Esophagus muscularis mucosa (tissue), 4 donors: Measurements from ENCODE around the gene SSRP1. TPM values are rescaled to one million over a fixed set of nuclear protein-coding genes. Genes with fewer than 3 reads are reported as not detected.
A peak's percentile ranks its signal among the peaks of the same experiment; 100 is the strongest.
"Not testable (repeated sequence)": the region's sequence is repeated elsewhere in the genome, so short reads cannot be mapped to it uniquely, and the experiment has no call there.

ENCODE experiments used
- DNase-seq: peaks from one replicate; pipeline ENCODE4 v3.0.0-alpha.2; 2017; ENCODE audit errors: extremely low spot score
- H3K27ac ChIP-seq, 4 donors: fragments of 200-600 bp; sonication (generic); replicated peaks in 1 of 4; 1 replicate in 3 of 4; 2 replicates in 1 of 4; pipeline ENCODE4 v1.5.1; 2016 to 2019; ENCODE audit warnings: mild to moderate bottlenecking in 1 of 4
- H3K27me3 ChIP-seq, 4 donors: fragments of 200-600 bp; sonication (generic); one replicate each; pipeline versions ENCODE4 v1.5.1 to v1.6.0; 2016 to 2019
- H3K36me3 ChIP-seq, 4 donors: fragments of 200-600 bp; sonication (generic); one replicate each; pipeline ENCODE4 v1.5.1; 2016 to 2019
- H3K4me1 ChIP-seq, 4 donors: fragments of 200-600 bp; sonication (generic); one replicate each; pipeline ENCODE4 v1.5.1; 2016 to 2019
- H3K4me3 ChIP-seq, 4 donors: fragments of 200-600 bp; sonication (generic); 1 replicate in 2 of 4; 2 replicates in 2 of 4; pipeline ENCODE4 v1.5.1; 2016 to 2019; ENCODE audit warnings: mild to moderate bottlenecking in 4 of 4, moderate library complexity in 1 of 4
- H3K9me3 ChIP-seq, 4 donors: fragments of 200-600 bp; sonication (generic); 1 replicate in 3 of 4; 2 replicates in 1 of 4; pipeline ENCODE4 v1.5.1; 2016 to 2019
- EP300 ChIP-seq: sonication (generic); formaldehyde crosslinking; IDR thresholded peaks from one replicate; pipeline ENCODE4 v1.6.1; 2017; ENCODE audit warnings: antibody characterized with exemption
- POLR2A ChIP-seq: fragments of 450-650 bp; IDR thresholded peaks from one replicate; pipeline ENCODE4 v1.6.1; 2017; ENCODE audit warnings: antibody characterized with exemption, moderate library complexity, mild to moderate bottlenecking, low read depth
- POLR2AphosphoS5 ChIP-seq, 2 donors: sonication (generic); formaldehyde crosslinking; IDR thresholded peaks; one replicate each; pipeline ENCODE4 v1.6.1; 2017; ENCODE audit warnings: antibody characterized with exemption in 2 of 2
- WGBS: methylation state at CpG from one replicate; pipeline ENCODE4 v1.1.5; 2018; 5-methylcytosine and 5-hydroxymethylcytosine counted together
- intact Hi-C: fragments of 100-400 bp; cut with DNase I; formaldehyde crosslinking; loops from one replicate; pipeline ENCODE4 v1.15.1; 2023
- total RNA-seq, 4 donors: library from RNA; depleted of rRNA; stranded (reverse); fragments of >200 nt; gene quantifications; one replicate each; pipeline versions ENCODE4 v1.1.0 to v1.2.1, GENCODE V29; 2016
- TF ChIP-seq, protein P1 (sequence below), 3 experiments: fragments of 200-600 bp in 2 of 3; fragments of 450-650 bp in 1 of 3; sonication (generic) in 2 of 3; IDR thresholded peaks; one replicate each; pipeline ENCODE4 v1.5.1; 2017 to 2019; ENCODE audit warnings: antibody characterized with exemption in 3 of 3, mild to moderate bottlenecking in 2 of 3, moderate library complexity in 1 of 3

The SSRP1 gene
- total RNA-seq, 4 donors from 2014 or later, result 74.6 to 101 (median 88.1) TPM

DNA sequence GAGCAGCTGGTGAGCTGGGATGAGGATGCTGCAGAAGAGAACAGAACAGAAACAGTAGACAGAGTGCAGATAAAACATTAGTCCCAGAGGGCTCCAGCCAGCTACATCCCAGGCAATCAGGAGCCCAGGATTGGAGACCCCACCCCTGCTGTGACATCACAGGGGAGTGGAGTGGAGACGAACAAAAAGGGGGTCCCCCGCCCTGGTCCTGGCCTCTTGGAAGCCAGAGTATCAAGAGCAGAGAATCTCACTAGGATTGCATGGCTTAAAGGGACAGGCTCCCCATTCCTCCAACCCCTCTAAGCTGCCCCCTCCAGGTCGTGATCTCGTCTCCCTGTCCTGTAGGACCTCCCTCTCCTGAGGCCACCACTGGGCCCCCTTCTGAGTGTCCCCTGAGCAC, 2.5 kb upstream of the SSRP1 start, which contains the start of gene P2RX3:
P2RX3 (plus strand) TSS at position 211 of the 400 bp plus-strand sequence. CDS start 199 bp downstream, outside the sequence.
- Histone ChIP-seq H3K27ac (no peak within 1 kb of the TSS), H3K36me3 (peaks cover under 1 to 13% (median 7%) of the 10 kb centered on the region in 4 donors), H3K9me3 (no peaks in the 10 kb centered on the region), H3K4me1 (peaks cover 17 to 34% (median 31%) of the 10 kb centered on the region in 4 donors), H3K27me3 (no peaks in the 10 kb centered on the region), H3K4me3 (no peak within 1 kb of the TSS)
- DNase-seq, result no peak
- TF ChIP-seq POLR2AphosphoS5 (IDR thresholded peaks at IDR 0.05) (no peak), EP300 (no peak), POLR2A (no peak)
- TF ChIP-seq, protein P1, sequence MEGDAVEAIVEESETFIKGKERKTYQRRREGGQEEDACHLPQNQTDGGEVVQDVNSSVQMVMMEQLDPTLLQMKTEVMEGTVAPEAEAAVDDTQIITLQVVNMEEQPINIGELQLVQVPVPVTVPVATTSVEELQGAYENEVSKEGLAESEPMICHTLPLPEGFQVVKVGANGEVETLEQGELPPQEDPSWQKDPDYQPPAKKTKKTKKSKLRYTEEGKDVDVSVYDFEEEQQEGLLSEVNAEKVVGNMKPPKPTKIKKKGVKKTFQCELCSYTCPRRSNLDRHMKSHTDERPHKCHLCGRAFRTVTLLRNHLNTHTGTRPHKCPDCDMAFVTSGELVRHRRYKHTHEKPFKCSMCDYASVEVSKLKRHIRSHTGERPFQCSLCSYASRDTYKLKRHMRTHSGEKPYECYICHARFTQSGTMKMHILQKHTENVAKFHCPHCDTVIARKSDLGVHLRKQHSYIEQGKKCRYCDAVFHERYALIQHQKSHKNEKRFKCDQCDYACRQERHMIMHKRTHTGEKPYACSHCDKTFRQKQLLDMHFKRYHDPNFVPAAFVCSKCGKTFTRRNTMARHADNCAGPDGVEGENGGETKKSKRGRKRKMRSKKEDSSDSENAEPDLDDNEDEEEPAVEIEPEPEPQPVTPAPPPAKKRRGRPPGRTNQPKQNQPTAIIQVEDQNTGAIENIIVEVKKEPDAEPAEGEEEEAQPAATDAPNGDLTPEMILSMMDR (IDR thresholded peaks at IDR 0.05), result no peak
- intact Hi-C loops, result no loop called here
- 64% methylated on average over 4 of the region's 4 CpGs for WGBS

DNA sequence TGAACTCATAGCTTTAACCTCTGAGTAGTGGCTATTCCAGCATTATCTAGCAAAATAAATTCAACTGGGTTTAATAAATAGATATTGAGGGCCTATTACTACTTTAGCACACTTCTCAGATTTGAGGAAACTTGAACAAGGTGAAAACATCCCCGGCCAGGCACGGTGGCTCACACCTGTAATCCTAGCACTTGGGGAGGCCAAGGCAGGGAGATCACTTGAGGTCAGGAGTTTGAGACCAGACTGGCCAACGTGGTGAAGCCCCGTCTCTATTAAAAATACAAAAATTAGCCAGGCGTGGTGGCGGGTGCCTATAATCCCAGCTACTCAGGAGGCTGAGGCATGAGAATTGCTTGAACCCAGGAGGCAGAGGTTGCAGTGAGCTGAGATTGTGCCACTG, 1.2 kb upstream of the SSRP1 start:
- H3K27ac ChIP-seq, intact Hi-C loops, H3K27me3 ChIP-seq, H3K9me3 ChIP-seq, DNase-seq: not testable (repeated sequence)
- peaks cover 13 to 26% (median 20%) of the 10 kb centered on the region in 4 donors for H3K36me3 ChIP-seq
- peaks cover 17 to 34% (median 31%) of the 10 kb centered on the region in 4 donors for H3K4me1 ChIP-seq
- WGBS, result 90% methylated on average over 6 of the region's 6 CpGs
- H3K4me3 ChIP-seq, result peak overlapping the region in 1 of 4 donors; percentile 81

DNA sequence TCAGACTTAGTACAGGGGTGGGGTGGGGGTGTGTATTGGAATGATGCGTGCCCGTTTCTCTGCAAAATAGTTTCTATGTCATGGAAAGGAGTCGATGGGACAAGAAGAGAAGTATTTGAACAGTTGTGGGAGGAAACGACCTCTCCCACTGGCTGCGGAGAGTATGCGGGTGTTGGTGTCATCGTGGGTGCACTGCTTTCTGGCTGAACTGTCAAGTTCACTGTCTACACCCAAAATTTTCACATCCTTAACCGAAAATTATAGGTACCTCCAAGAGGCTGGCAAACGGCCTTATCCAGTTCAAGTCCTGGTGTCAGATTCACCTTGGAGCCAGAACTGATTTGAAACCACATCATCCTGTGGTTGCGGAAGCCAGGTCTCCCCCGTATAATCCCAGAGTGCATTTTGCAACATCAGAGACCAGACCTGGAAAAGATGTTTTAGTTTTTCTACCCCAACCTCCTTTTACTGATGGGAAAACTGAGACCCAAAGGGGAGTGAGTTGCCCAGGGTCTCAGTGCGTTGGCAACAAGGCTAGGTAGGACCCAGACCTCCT, 497 bp upstream of the SSRP1 start:
- H3K27me3 ChIP-seq, result no peaks in the 10 kb centered on the region
- H3K27ac ChIP-seq, result peak overlapping the region; percentile 85 to 96 (median 92)
- no peak for DNase-seq
- WGBS, result 25% methylated on average over 12 of the region's 12 CpGs
- H3K9me3 ChIP-seq, result no peaks in the 10 kb centered on the region
- intact Hi-C loops, result no loop called here
- peaks cover 17 to 34% (median 31%) of the 10 kb centered on the region in 4 donors for H3K4me1 ChIP-seq
- H3K36me3 ChIP-seq, result peaks cover 20 to 32% (median 27%) of the 10 kb centered on the region in 4 donors
- TF ChIP-seq POLR2A (no peak), EP300 (no peak), POLR2AphosphoS5 (IDR thresholded peaks at IDR 0.05) (no peak)
- TF ChIP-seq, protein P1 (IDR thresholded peaks at IDR 0.05), result no peak
- H3K4me3 ChIP-seq, result peak overlapping the region; percentile 81 to 97 (median 90)

DNA sequence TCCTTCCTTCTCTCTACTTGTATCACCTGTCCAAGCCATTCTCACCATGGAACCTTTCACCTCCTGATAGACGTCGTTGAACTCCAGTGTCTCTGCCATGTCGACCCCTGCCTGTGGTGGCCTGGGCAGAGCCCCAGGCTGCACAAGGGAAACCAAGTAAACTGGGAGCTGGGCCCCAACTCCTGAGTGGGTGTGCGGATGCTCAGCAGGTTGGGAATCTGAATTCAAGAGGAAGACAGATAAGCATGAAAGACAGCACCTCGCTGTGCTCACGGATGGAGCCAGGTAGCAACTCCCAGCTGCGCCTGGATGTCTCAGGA, 709 bp downstream of the SSRP1 start:
- intact Hi-C loops, result no loop called here
- peaks cover 32 to 45% (median 39%) of the 10 kb centered on the region in 4 donors for H3K36me3 ChIP-seq
- H3K4me1 ChIP-seq, result peaks cover 17 to 31% (median 26%) of the 10 kb centered on the region in 4 donors
- peak overlapping the region; percentile 85 to 96 (median 92) for H3K27ac ChIP-seq
- no peak for DNase-seq
- WGBS, result 1% methylated on average over 5 of the region's 7 CpGs
- H3K9me3 ChIP-seq, result no peaks in the 10 kb centered on the region
- no peaks in the 10 kb centered on the region for H3K27me3 ChIP-seq
- no peak for TF ChIP-seq POLR2AphosphoS5 (IDR thresholded peaks at IDR 0.05)
- no peak for TF ChIP-seq POLR2A
- TF ChIP-seq EP300, result no peak
- TF ChIP-seq, protein P1 (IDR thresholded peaks at IDR 0.05), result no peak
- peak overlapping the region; percentile 81 to 97 (median 90) for H3K4me3 ChIP-seq

DNA sequence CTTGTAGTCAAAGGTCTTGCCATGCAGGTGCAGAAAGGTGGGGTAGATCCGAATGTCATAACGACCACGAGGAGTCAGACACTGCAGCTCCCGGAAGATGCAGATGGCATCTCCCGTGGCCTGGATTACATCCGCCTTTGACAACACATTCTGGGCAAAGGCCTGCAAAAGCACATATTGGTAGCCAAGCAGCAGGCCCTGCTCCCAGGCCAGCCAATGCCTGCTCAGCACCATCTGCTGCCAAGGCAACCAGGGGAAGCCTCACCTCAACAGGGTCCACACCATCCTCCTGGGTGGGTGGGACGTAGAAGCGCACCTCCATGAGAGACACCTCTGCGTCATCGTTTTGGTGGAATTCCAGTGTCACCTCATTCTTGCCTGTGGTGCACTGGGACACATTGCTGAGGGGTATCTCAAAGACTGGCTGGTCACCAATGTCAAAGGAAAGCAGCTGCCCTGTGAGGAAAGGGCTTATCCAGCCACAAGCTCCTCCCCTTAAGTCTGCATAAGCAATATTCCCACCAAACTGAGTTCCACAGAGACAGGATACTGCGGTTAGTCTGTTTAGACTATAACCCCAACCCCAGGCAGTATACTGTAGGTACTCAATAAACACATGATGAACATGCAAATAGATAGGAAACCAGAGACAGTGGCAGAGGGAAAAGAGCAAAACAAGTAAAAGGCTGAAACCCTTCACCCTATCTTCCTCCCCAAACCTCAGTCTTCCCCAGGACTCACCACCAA, 2.8 kb downstream of the SSRP1 start:
- intact Hi-C loops, result no loop called here
- Histone ChIP-seq H3K4me3 (no peak overlapping the region), H3K4me1 (peaks cover 17 to 27% (median 22%) of the 10 kb centered on the region in 4 donors), H3K27me3 (no peaks in the 10 kb centered on the region), H3K9me3 (no peaks in the 10 kb centered on the region), H3K27ac (no peak overlapping the region), H3K36me3 (peaks cover 52 to 66% (median 59%) of the 10 kb centered on the region in 4 donors)
- 82% methylated on average over 11 of the region's 11 CpGs for WGBS
- DNase-seq, result no peak
- no peak for TF ChIP-seq EP300
- TF ChIP-seq POLR2A, result no peak
- TF ChIP-seq, protein P1 (IDR thresholded peaks at IDR 0.05), result no peak
- TF ChIP-seq POLR2AphosphoS5 (IDR thresholded peaks at IDR 0.05), result no peak
